Bronchial epithelial cell (primary cell): ENCODE data around the gene CAMK2A. TPM values are rescaled to one million over a fixed set of nuclear protein-coding genes. Genes with fewer than 3 reads are reported as not detected.

Experiments
- DNase-seq: peaks from one replicate; pipeline ENCODE4 v3.0.0-alpha.2; 2010; ENCODE audit warnings: low read depth
- FAIRE-seq: peaks from 2 replicates; lab custom pipeline; 2011; peaks lifted over from hg19 to GRCh38; lab: Jason Lieb, UNC
- H3K27me3 ChIP-seq: 2 replicates; pipeline ENCODE4 v1.5.1; 2011; ENCODE audit warnings: low read length; ENCODE audit not compliant: control insufficient read depth, insufficient read depth
- H3K36me3 ChIP-seq: 2 replicates; pipeline ENCODE4 v1.5.1; 2011; ENCODE audit warnings: low read length; ENCODE audit not compliant: control insufficient read depth, insufficient read depth
- H3K4me3 ChIP-seq: 2 replicates; pipeline ENCODE4 v1.5.1; 2011; ENCODE audit warnings: mild to moderate bottlenecking, low read depth, low read length, control low read depth
- CTCF ChIP-seq: IDR thresholded peaks from 2 replicates; pipeline ENCODE4 v1.5.1; 2011; ENCODE audit warnings: mild to moderate bottlenecking, moderate library complexity, low read length, control low read depth, inconsistent platforms; ENCODE audit not compliant: insufficient read depth, severe bottlenecking
- total RNA-seq: library from RNA; depleted of rRNA; stranded (reverse); fragments of >200 nt; gene quantifications from 2 replicates; pipeline ENCODE4 v1.2.1, GENCODE V29; 2014

Gene CAMK2A
- total RNA-seq, 1 donor from 2014 or later, result under 0.01 TPM

GRCh38 chr5:150246835-150247234, 42.7 kb downstream of the CAMK2A start:
- no peak for FAIRE-seq
- no peak for DNase-seq
- Histone ChIP-seq H3K36me3 (no peaks in the 10 kb centered on the region), H3K27me3 (peaks cover 4% of the 10 kb centered on the region), H3K4me3 (no peak overlapping the region)
- TF ChIP-seq CTCF, result no peak

GRCh38 chr5:150246429-150246828, 43.1 kb downstream of the CAMK2A start:
- no peak overlapping the region for H3K4me3 ChIP-seq
- FAIRE-seq, result no peak

DNA sequence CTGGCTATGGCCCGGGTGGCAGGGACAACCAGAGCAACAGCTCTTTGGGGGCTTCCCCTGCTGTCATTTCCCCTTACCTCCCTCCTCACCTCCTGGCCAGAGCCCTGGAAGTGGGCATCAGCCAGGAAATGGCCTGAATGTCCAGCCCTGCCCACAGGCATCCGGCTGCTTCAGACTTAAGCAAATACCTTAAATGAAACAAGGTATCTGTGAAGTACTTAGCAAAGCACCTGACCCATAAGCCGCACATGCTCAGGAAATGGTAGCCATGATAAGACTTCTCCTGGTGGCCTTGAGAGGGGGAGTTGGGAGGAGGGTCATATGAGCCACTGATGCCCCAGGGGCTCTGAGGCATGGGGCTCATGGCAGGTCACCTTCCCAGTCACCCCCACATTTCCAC, 43.8 kb downstream of the CAMK2A start:
- TF ChIP-seq CTCF, result no peak
- Histone ChIP-seq H3K27me3 (peaks cover 6% of the 10 kb centered on the region), H3K4me3 (no peak overlapping the region), H3K36me3 (no peaks in the 10 kb centered on the region)
- no peak for DNase-seq
- no peak for FAIRE-seq

More at GRCh38 chr5:150246429-150246828, 43.1 kb downstream of the CAMK2A start:
- DNase-seq, result no peak
- Histone ChIP-seq H3K27me3 (peaks cover 4% of the 10 kb centered on the region), H3K36me3 (no peaks in the 10 kb centered on the region)
- TF ChIP-seq CTCF, result no peak

DNA sequence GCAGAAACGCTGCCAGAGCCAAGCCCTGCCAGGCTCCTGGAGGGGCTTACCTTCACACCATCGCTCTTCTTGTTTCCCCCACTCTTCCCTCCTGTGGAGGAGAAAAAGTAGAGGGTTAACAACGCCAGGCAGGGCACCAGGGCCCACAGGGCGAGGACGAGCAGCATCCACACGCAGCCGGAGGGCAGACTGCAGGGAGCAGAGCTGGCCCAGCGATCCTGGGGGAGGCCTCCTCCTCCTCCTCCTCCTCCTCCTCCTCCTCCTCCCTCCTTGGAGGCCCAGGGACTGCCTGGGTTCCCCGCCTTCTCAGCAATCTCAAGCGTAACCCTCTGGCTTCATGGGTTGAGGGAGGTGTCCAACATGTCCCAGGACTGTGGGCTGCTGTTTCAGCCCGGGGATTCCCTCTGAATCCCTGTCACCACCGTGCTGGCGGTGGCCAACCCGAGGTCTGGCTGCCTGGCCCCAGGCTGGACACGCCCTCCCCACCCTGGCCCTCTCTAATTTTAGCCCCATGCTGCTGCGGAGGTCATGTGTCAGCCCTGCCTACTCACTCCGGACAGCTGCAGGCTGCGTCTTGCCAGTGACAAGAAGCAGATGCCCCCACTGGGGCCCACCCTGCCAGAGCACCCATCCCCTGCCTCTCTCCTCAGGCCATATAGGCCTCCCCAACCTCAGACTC, 44.3 kb downstream of the CAMK2A start:
- H3K36me3 ChIP-seq, result no peaks in the 10 kb centered on the region
- H3K27me3 ChIP-seq, result peaks cover 6% of the 10 kb centered on the region
- FAIRE-seq, result no peak
- no peak overlapping the region for H3K4me3 ChIP-seq
- TF ChIP-seq CTCF, result no peak
- no peak for DNase-seq

- no peaks in the 10 kb centered on the region for H3K36me3 ChIP-seq
- no peak overlapping the region for H3K4me3 ChIP-seq
- H3K27me3 ChIP-seq, result peaks cover 8% of the 10 kb centered on the region
- TF ChIP-seq CTCF, result no peak
- DNase-seq (no peak), FAIRE-seq (no peak)
Measured at GRCh38 chr5:150244209-150244608, 45.4 kb downstream of the CAMK2A start.

DNA sequence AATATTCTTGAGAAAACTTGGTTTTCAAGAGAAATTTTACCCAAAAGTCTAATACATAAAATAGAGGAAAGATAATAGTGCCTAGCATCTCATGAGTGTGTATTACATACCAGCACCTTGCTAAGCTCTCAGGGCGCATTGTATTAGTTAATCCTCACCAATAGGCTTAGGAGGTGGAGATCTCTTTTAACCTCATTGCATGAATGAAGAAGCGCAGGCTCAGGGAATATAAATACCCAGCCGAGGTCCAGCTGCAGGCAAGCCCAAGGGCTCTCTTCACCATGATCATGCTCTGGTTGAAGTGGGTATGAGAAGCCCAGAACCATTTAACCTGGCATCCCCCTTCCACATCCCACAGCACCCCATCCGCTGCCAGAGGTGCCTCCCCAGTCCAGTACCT, 46.0 kb downstream of the CAMK2A start:
- H3K4me3 ChIP-seq, result no peak overlapping the region
- H3K36me3 ChIP-seq, result no peaks in the 10 kb centered on the region
- FAIRE-seq, result no peak
- H3K27me3 ChIP-seq, result peaks cover 9% of the 10 kb centered on the region
- no peak for TF ChIP-seq CTCF
- no peak for DNase-seq
